Measurements from ENCODE around the gene TSPEAR.
"Not testable (repeated sequence)": the region's sequence is repeated elsewhere in the genome, so short reads cannot be mapped to it uniquely, and the experiment has no call there.

Gene TSPEAR

GRCh38 chr21:44592446-44593311 is 118.7 kb downstream of the TSPEAR start, which contains the start of gene KRTAP10-6:
Gene KRTAP10-6, minus strand, starts transcription at chr21:44592505. Its CDS starts 21 bp downstream, at chr21:44592484.
- H3K79me2 ChIP-seq (ENCODE audit: insufficient read depth, low read length): no peaks in the 10 kb centered on the region
- H3K9ac ChIP-seq (ENCODE audit: low read length): no peak within 1 kb of the TSS
- H3K9me3 ChIP-seq (ENCODE audit: low read length): no peaks in the 10 kb centered on the region
- no peaks in the 10 kb centered on the region for H3F3A ChIP-seq (ENCODE audit: insufficient read depth, low read length)
- H4K20me1 ChIP-seq (ENCODE audit: insufficient read depth, low read length): no peaks in the 10 kb centered on the region
- no peak for TF ChIP-seq EZH2 (IDR thresholded peaks at IDR 0.05; ENCODE audit: borderline replicate concordance, low read length)
- TF ChIP-seq CTCF (IDR thresholded peaks at IDR 0.05; ENCODE audit: low read length): no peak
- H3K4me2 ChIP-seq (ENCODE audit: low read length): no peak within 1 kb of the TSS
- H3K4me1 ChIP-seq (ENCODE audit: insufficient read depth, low read length, severe bottlenecking): no peaks in the 10 kb centered on the region
- no peak within 1 kb of the TSS for H3K27ac ChIP-seq (ENCODE audit: low read depth, low read length, poor library complexity, severe bottlenecking)
- H3K36me3 ChIP-seq (ENCODE audit: insufficient read depth, low read length): no peaks in the 10 kb centered on the region
- no peak within 1 kb of the TSS for H2AFZ ChIP-seq (ENCODE audit: low read length)
- no peak within 1 kb of the TSS for H3K4me3 ChIP-seq (ENCODE audit: low read depth, low read length, poor library complexity, severe bottlenecking)
- H3K9me2 ChIP-seq (ENCODE audit: low read depth, low read length): no peaks in the 10 kb centered on the region
- H3K27me3 ChIP-seq (ENCODE audit: insufficient read depth, low read length): no peaks in the 10 kb centered on the region

GRCh38 chr21:44591801-44592130 is 119.6 kb downstream of the TSPEAR start:
- not testable (repeated sequence) for H3K79me2 ChIP-seq (ENCODE audit: insufficient read depth, low read length); H3K9ac ChIP-seq (ENCODE audit: low read length); H3K4me2 ChIP-seq (ENCODE audit: low read length); H4K20me1 ChIP-seq (ENCODE audit: insufficient read depth, low read length); H3K9me3 ChIP-seq (ENCODE audit: low read length); H3K9me2 ChIP-seq (ENCODE audit: low read depth, low read length); H3K4me1 ChIP-seq (ENCODE audit: insufficient read depth, low read length, severe bottlenecking); H3K27me3 ChIP-seq (ENCODE audit: insufficient read depth, low read length); H3K27ac ChIP-seq (ENCODE audit: low read depth, low read length, poor library complexity, severe bottlenecking); H3K36me3 ChIP-seq (ENCODE audit: insufficient read depth, low read length); H3K4me3 ChIP-seq (ENCODE audit: low read depth, low read length, poor library complexity, severe bottlenecking); H3F3A ChIP-seq (ENCODE audit: insufficient read depth, low read length); H2AFZ ChIP-seq (ENCODE audit: low read length)

- not testable (repeated sequence) for H3K9me2 ChIP-seq (ENCODE audit: low read depth, low read length); H3K79me2 ChIP-seq (ENCODE audit: insufficient read depth, low read length); H3K27ac ChIP-seq (ENCODE audit: low read depth, low read length, poor library complexity, severe bottlenecking); H3K9ac ChIP-seq (ENCODE audit: low read length); H3K4me1 ChIP-seq (ENCODE audit: insufficient read depth, low read length, severe bottlenecking); H3K27me3 ChIP-seq (ENCODE audit: insufficient read depth, low read length); H2AFZ ChIP-seq (ENCODE audit: low read length); H3K9me3 ChIP-seq (ENCODE audit: low read length); H3K4me3 ChIP-seq (ENCODE audit: low read depth, low read length, poor library complexity, severe bottlenecking); H3K4me2 ChIP-seq (ENCODE audit: low read length); H3K36me3 ChIP-seq (ENCODE audit: insufficient read depth, low read length); H4K20me1 ChIP-seq (ENCODE audit: insufficient read depth, low read length); H3F3A ChIP-seq (ENCODE audit: insufficient read depth, low read length)
Measured at GRCh38 chr21:44590897-44591800, 120.2 kb downstream of the TSPEAR start.

- Histone ChIP-seq H3K36me3 (ENCODE audit: insufficient read depth, low read length) (no peaks in the 10 kb centered on the region), H3K27ac (ENCODE audit: low read depth, low read length, poor library complexity, severe bottlenecking) (no peak overlapping the region), H3F3A (ENCODE audit: insufficient read depth, low read length) (no peaks in the 10 kb centered on the region), H3K79me2 (ENCODE audit: insufficient read depth, low read length) (no peaks in the 10 kb centered on the region), H3K9me3 (ENCODE audit: low read length) (no peaks in the 10 kb centered on the region), H3K4me3 (ENCODE audit: low read depth, low read length, poor library complexity, severe bottlenecking) (no peak overlapping the region), H4K20me1 (ENCODE audit: insufficient read depth, low read length) (no peaks in the 10 kb centered on the region), H3K4me2 (ENCODE audit: low read length) (no peak overlapping the region), H3K4me1 (ENCODE audit: insufficient read depth, low read length, severe bottlenecking) (no peaks in the 10 kb centered on the region), H3K27me3 (ENCODE audit: insufficient read depth, low read length) (no peaks in the 10 kb centered on the region), H3K9ac (ENCODE audit: low read length) (no peak overlapping the region), H2AFZ (ENCODE audit: low read length) (no peak overlapping the region), H3K9me2 (ENCODE audit: low read depth, low read length) (no peaks in the 10 kb centered on the region)
- TF ChIP-seq EZH2 (IDR thresholded peaks at IDR 0.05; ENCODE audit: borderline replicate concordance, low read length) (no peak), CTCF (IDR thresholded peaks at IDR 0.05; ENCODE audit: low read length) (no peak)
Measured at GRCh38 chr21:44590311-44590721, 121.1 kb downstream of the TSPEAR start.
